NOMO-1 treated with dmso at 0.1 percent for 144 hours (cell line): ENCODE measurements around the gene TNS2.
"Not testable (repeated sequence)": the region's sequence is repeated elsewhere in the genome, so short reads cannot be mapped to it uniquely, and the experiment has no call there.

Experiments
- DNase-seq: peaks from one replicate; lab custom pipeline; 2025; ENCODE audit not compliant: unreplicated experiment; lab: John Stamatoyannopoulos, UW

TNS2 gene

GRCh38 chr12:53107122-53107521, 57.3 kb downstream of the TNS2 start:
- DNase-seq, result no peak

- not testable (repeated sequence) for DNase-seq
These were observed 62.6 kb downstream of the TNS2 start for GRCh38 chr12:53112431-53112830.

- DNase-seq, result no peak
These were observed 63.4 kb downstream of the TNS2 start for GRCh38 chr12:53113136-53113705.

- no peak for DNase-seq
These were observed 64.1 kb downstream of the TNS2 start for GRCh38 chr12:53113951-53114350.
